HepG2 (cell line): ENCODE results near the gene TMEM38A.

Source experiments
- CEBPB ChIP-seq: IDR thresholded peaks from 2 replicates; pipeline ENCODE4 v1.6.1; 2011; ENCODE audit warnings: low read depth, low read length, improper control_type of control experiment, borderline replicate concordance
- HCFC1 ChIP-seq: fragments of 150-350 bp; IDR thresholded peaks from 2 replicates; pipeline ENCODE4 v1.6.1; 2014; ENCODE audit warnings: low read depth, low read length
- SMARCC2 ChIP-seq: fragments of 450-650 bp; IDR thresholded peaks from 2 replicates; pipeline ENCODE4 v1.6.1; 2017; ENCODE audit warnings: antibody characterized with exemption, mild to moderate bottlenecking
- TF ChIP-seq, protein P1 (sequence below): sonication (generic); formaldehyde crosslinking; IDR thresholded peaks from 2 replicates; pipeline ENCODE4 v1.4.0; 2020; ENCODE audit warnings: mild to moderate bottlenecking, missing genetic modification reagents

DNA sequence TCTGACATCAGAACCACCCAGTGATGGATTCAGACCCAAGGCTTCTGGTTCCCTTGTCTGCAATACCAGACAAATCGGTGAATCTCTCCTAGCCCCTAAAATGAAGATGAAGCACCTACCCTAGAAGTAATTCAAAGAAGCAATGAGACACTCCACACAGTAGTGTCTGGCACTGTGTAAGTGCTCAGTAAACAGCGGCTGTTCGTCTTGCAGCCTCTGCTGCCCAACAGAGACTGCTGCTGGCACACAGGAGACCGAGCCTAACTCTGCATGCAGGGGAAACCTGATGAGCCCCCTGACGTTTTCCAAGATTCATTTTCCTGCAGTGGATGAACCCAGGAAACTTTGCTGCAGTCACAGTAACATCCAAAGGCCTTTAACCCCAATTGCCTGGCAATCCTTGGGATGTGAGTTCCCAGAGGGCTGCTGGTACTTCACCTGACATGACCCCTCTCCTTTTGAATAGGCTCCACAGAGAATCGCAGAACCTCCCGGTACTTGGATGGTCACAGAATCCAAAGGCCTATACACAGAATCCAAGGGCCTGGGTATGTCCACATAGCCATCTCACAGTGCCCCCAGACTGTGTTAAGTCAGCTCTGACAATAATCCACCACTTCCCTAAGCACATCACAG lies 39.7 kb upstream of the TMEM38A start:
- TF ChIP-seq HCFC1: no peak
- TF ChIP-seq CEBPB: no peak
- TF ChIP-seq, protein P1, sequence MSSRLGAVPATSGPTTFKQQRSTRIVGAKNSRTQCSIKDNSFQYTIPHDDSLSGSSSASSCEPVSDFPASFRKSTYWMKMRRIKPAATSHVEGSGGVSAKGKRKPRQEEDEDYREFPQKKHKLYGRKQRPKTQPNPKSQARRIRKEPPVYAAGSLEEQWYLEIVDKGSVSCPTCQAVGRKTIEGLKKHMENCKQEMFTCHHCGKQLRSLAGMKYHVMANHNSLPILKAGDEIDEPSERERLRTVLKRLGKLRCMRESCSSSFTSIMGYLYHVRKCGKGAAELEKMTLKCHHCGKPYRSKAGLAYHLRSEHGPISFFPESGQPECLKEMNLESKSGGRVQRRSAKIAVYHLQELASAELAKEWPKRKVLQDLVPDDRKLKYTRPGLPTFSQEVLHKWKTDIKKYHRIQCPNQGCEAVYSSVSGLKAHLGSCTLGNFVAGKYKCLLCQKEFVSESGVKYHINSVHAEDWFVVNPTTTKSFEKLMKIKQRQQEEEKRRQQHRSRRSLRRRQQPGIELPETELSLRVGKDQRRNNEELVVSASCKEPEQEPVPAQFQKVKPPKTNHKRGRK (CRISPR knock-in tag): no peak
- TF ChIP-seq SMARCC2: no peak
